Smooth muscle cell (in vitro differentiated cells): Measurements from ENCODE around the gene UNK. TPM values are rescaled to one million over a fixed set of nuclear protein-coding genes. Genes with fewer than 3 reads are reported as not detected.

ENCODE experiments used
- DNase-seq: peaks from one replicate; lab custom pipeline; 2025; ENCODE audit not compliant: unreplicated experiment; lab: John Stamatoyannopoulos, UW
- H2AFZ ChIP-seq: fragments of 200-600 bp; sonication (generic); 2 replicates; pipeline ENCODE4 v1.6.0; 2016; ENCODE audit warnings: antibody characterized with exemption, low read depth, mild to moderate bottlenecking
- H3F3A ChIP-seq: fragments of 200-600 bp; sonication (generic); 2 replicates; pipeline ENCODE4 v1.6.0; 2017; ENCODE audit warnings: antibody characterized with exemption, low read depth
- H3K27ac ChIP-seq: fragments of 200-600 bp; sonication (generic); 2 replicates; pipeline ENCODE4 v1.5.1; 2016; ENCODE audit warnings: low read depth, mild to moderate bottlenecking
- H3K27me3 ChIP-seq: fragments of 200-600 bp; sonication (generic); 2 replicates; pipeline ENCODE4 v1.6.1; 2016; ENCODE audit warnings: low read depth, mild to moderate bottlenecking
- H3K36me3 ChIP-seq: fragments of 200-600 bp; sonication (generic); 2 replicates; pipeline ENCODE4 v1.5.1; 2016; ENCODE audit warnings: low read depth
- H3K4me1 ChIP-seq: fragments of 200-600 bp; sonication (generic); 2 replicates; pipeline ENCODE4 v1.5.1; 2016; ENCODE audit warnings: low read depth
- H3K4me2 ChIP-seq: fragments of 200-600 bp; sonication (generic); 2 replicates; pipeline ENCODE4 v1.6.0; 2016; ENCODE audit warnings: mild to moderate bottlenecking
- H3K4me3 ChIP-seq: fragments of 200-600 bp; sonication (generic); 2 replicates; pipeline ENCODE4 v1.5.1; 2016; ENCODE audit warnings: mild to moderate bottlenecking
- H3K79me2 ChIP-seq: fragments of 200-600 bp; sonication (generic); 2 replicates; pipeline ENCODE4 v1.6.0; 2016; ENCODE audit warnings: low read depth, mild to moderate bottlenecking
- H3K9ac ChIP-seq: fragments of 200-600 bp; sonication (generic); 2 replicates; pipeline ENCODE4 v1.6.0; 2016; ENCODE audit warnings: low read depth
- H3K9me3 ChIP-seq: fragments of 200-600 bp; sonication (generic); replicated peaks from 2 replicates; pipeline ENCODE4 v1.5.1; 2016; ENCODE audit warnings: low read depth
- H4K20me1 ChIP-seq: fragments of 200-600 bp; sonication (generic); 2 replicates; pipeline ENCODE4 v1.6.0; 2016; ENCODE audit warnings: low read depth
- CTCF ChIP-seq: fragments of 200-600 bp; sonication (generic); IDR thresholded peaks from 2 replicates; pipeline ENCODE4 v1.5.1; 2017; ENCODE audit warnings: borderline replicate concordance, mild to moderate bottlenecking, antibody characterized with exemption; ENCODE audit not compliant: insufficient read depth, poor library complexity, severe bottlenecking
- WGBS: methylation state at CpG from one replicate; pipeline ENCODE4 v1.1.7; 2016; ENCODE audit warnings: low lambda C conversion rate; 5-methylcytosine and 5-hydroxymethylcytosine counted together
- polyA plus RNA-seq: library from polyadenylated mRNA; unstranded; fragments of >200 nt; fragmentation: Nextera tagmentation; extraction: Ambion mirVana; gene quantifications from 2 replicates; pipeline ENCODE4 v1.2.1, GENCODE V29; 2016
- total RNA-seq: library from RNA; depleted of rRNA; stranded (reverse); fragments of >200 nt; gene quantifications from 2 replicates; pipeline ENCODE4 v1.2.3, GENCODE V29; 2014

Gene UNK
- total and polyA plus RNA-seq, 2 experiments from 2014 or later, result 26.8 to 39.5 TPM

- peak; percentile 95 for TF ChIP-seq CTCF
- H4K20me1 ChIP-seq, result peaks cover 3% of the 10 kb centered on the region
- no peaks in the 10 kb centered on the region for H3K79me2 ChIP-seq
- H3K36me3 ChIP-seq, result no peaks in the 10 kb centered on the region
- H3F3A ChIP-seq, result no peaks in the 10 kb centered on the region
- H3K4me1 ChIP-seq, result peaks cover 5% of the 10 kb centered on the region
- peak; percentile 68 for DNase-seq
- H3K27me3 ChIP-seq, result no peaks in the 10 kb centered on the region
- no peak overlapping the region for H3K9ac ChIP-seq
- no peak overlapping the region for H3K27ac ChIP-seq
- H3K4me3 ChIP-seq, result no peak overlapping the region
- 27% methylated on average over 20 of the region's 20 CpGs for WGBS
- no peaks in the 10 kb centered on the region for H3K9me3 ChIP-seq
- peak overlapping the region; percentile 37 for H2AFZ ChIP-seq
- H3K4me2 ChIP-seq, result peak overlapping the region; percentile 66
Observed at GRCh38 chr17:75749545-75750389, 34.8 kb upstream of the UNK start.

- no peaks in the 10 kb centered on the region for H3K79me2 ChIP-seq
- no peak overlapping the region for H3K4me2 ChIP-seq
- no peak overlapping the region for H2AFZ ChIP-seq
- H4K20me1 ChIP-seq, result peaks cover 3% of the 10 kb centered on the region
- H3K9ac ChIP-seq, result no peak overlapping the region
- H3K9me3 ChIP-seq, result no peaks in the 10 kb centered on the region
- H3F3A ChIP-seq, result no peaks in the 10 kb centered on the region
- H3K27ac ChIP-seq, result no peak overlapping the region
- H3K36me3 ChIP-seq, result no peaks in the 10 kb centered on the region
- 84% methylated on average over 23 of the region's 23 CpGs for WGBS
- H3K4me3 ChIP-seq, result no peak overlapping the region
- peaks cover 5% of the 10 kb centered on the region for H3K4me1 ChIP-seq
- DNase-seq, result no peak
- H3K27me3 ChIP-seq, result no peaks in the 10 kb centered on the region
- no peak for TF ChIP-seq CTCF
Observed at GRCh38 chr17:75750661-75751423, 33.8 kb upstream of the UNK start.

GRCh38 chr17:75751676-75752404, 32.8 kb upstream of the UNK start:
- H3K4me3 ChIP-seq, result no peak overlapping the region
- H3K27ac ChIP-seq, result no peak overlapping the region
- no peaks in the 10 kb centered on the region for H3K79me2 ChIP-seq
- no peaks in the 10 kb centered on the region for H3K9me3 ChIP-seq
- no peak overlapping the region for H2AFZ ChIP-seq
- H3K9ac ChIP-seq, result no peak overlapping the region
- no peak for DNase-seq
- TF ChIP-seq CTCF, result no peak
- 91% methylated on average over 24 of the region's 24 CpGs for WGBS
- peaks cover 5% of the 10 kb centered on the region for H3K4me1 ChIP-seq
- peaks cover 3% of the 10 kb centered on the region for H4K20me1 ChIP-seq
- no peaks in the 10 kb centered on the region for H3F3A ChIP-seq
- no peaks in the 10 kb centered on the region for H3K27me3 ChIP-seq
- no peaks in the 10 kb centered on the region for H3K36me3 ChIP-seq
- no peak overlapping the region for H3K4me2 ChIP-seq
